Uterus (tissue), 2 donors: ENCODE measurements around the gene SGIP1.

ENCODE experiments used
- POLR2A ChIP-seq, 2 donors: fragments of 450-650 bp; IDR thresholded peaks; one replicate each; pipeline ENCODE4 v1.6.1; 2016; ENCODE audit warnings: antibody characterized with exemption in 2 of 2, mild to moderate bottlenecking in 1 of 2, moderate library complexity in 1 of 2
- TF ChIP-seq, protein P1 (sequence below), 4 experiments: fragments of 200-600 bp in 2 of 4; fragments of 450-650 bp in 2 of 4; sonication (generic) in 2 of 4; IDR thresholded peaks; one replicate each; pipeline ENCODE4 v1.5.1; 2016 to 2019; ENCODE audit warnings: antibody characterized with exemption in 4 of 4, mild to moderate bottlenecking in 2 of 4, moderate library complexity in 1 of 4

GRCh38 chr1:66695116-66695515 lies 161.2 kb downstream of the SGIP1 start:
- TF ChIP-seq, protein P1, sequence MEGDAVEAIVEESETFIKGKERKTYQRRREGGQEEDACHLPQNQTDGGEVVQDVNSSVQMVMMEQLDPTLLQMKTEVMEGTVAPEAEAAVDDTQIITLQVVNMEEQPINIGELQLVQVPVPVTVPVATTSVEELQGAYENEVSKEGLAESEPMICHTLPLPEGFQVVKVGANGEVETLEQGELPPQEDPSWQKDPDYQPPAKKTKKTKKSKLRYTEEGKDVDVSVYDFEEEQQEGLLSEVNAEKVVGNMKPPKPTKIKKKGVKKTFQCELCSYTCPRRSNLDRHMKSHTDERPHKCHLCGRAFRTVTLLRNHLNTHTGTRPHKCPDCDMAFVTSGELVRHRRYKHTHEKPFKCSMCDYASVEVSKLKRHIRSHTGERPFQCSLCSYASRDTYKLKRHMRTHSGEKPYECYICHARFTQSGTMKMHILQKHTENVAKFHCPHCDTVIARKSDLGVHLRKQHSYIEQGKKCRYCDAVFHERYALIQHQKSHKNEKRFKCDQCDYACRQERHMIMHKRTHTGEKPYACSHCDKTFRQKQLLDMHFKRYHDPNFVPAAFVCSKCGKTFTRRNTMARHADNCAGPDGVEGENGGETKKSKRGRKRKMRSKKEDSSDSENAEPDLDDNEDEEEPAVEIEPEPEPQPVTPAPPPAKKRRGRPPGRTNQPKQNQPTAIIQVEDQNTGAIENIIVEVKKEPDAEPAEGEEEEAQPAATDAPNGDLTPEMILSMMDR (IDR thresholded peaks at IDR 0.05): no peak
- no peak for TF ChIP-seq POLR2A (IDR thresholded peaks at IDR 0.05)
